ENCODE results near the gene LYL1. TPM values are rescaled to one million over a fixed set of nuclear protein-coding genes. Genes with fewer than 3 reads are reported as not detected.

LYL1 gene
- total and polyA plus RNA-seq, 2 donors (not counting 3 experiments of a cell fraction or from before 2014, with no cell fraction given) = 74.4 to 87.3 TPM

GRCh38 chr19:13095934-13096927, 6.4 kb downstream of the LYL1 start:
- POLR2A ChIA-PET = interaction anchor here (0.6 to 0.9 kb wide), 3 partner anchors 35 to 205 kb away, joined by 3 to 8 read pairs (median 3); partner anchors contain the start of gene GCDH
- H3K27me3 ChIP-seq (ENCODE audit: control insufficient read depth in 2 of 2, insufficient read depth in 2 of 2, low read length in 2 of 2) = no peaks in the 10 kb centered on the region
- H3K27ac ChIP-seq (ENCODE audit: insufficient read depth, low read depth, low read length) = no peak overlapping the region
- H3K36me3 ChIP-seq (ENCODE audit: control insufficient read depth in 2 of 2, extremely low read depth in 1 of 2, insufficient read depth in 2 of 2, low read length in 2 of 2) = peaks cover 2 to 3% of the 10 kb centered on the region in 2 experiments
- H4K20me1 ChIP-seq (replicated peaks; ENCODE audit: control insufficient read depth, extremely low read depth, insufficient read depth, low read length) = no peaks in the 10 kb centered on the region
- peaks cover 50% of the 10 kb centered on the region for H3K4me1 ChIP-seq (ENCODE audit: control insufficient read depth, extremely low read depth, insufficient read depth, low read length)
- dilution Hi-C loops (cut with MboI; ENCODE audit: extremely low pct_ligation_motif_present, low sequenced_read_pairs) = no loop called here
- DNase-seq (ENCODE audit: low read depth, low spot score) (peak; percentile 45), FAIRE-seq (no peak)
- intact Hi-C loops (cut with micrococcal nuclease) = loop anchor here (2.0 to 5.0 kb wide), 2 partner anchors 374 to 743 kb away; partner anchors contain the start of gene TNPO2
- H3K9ac ChIP-seq (replicated peaks; ENCODE audit: extremely low read depth, insufficient read depth, low read length) = no peak overlapping the region
- H3K4me2 ChIP-seq (ENCODE audit: insufficient read depth, low read length) = no peak overlapping the region
- peaks cover 18% of the 10 kb centered on the region for H3K79me2 ChIP-seq (ENCODE audit: control insufficient read depth, insufficient read depth, low read length)
- H3K9me3 ChIP-seq (replicated peaks; ENCODE audit: control insufficient read depth, insufficient read depth, low read length) = no peaks in the 10 kb centered on the region
- no peak overlapping the region for H2AFZ ChIP-seq (ENCODE audit: low read depth, low read length)
- no peaks in the 10 kb centered on the region for H3K9me1 ChIP-seq (replicated peaks; ENCODE audit: control insufficient read depth, extremely low read depth, insufficient read depth, low read length)
- no peak overlapping the region for H3K4me3 ChIP-seq (replicated peaks in 1 of 3; ENCODE audit: insufficient read depth in 1 of 3, low read depth in 1 of 3, low read length in 3 of 3)
- BruUV-seq (replicated peaks) = no TSS peak
- CTCF ChIA-PET = interaction anchor here (1.2 to 8.5 kb wide), 8 partner anchors 9 to 131 kb away, joined by 3 to 543 read pairs (median 44); partner anchors contain the start of genes IER2, NACC1 and STX10
- TF ChIP-seq GATA2 (IDR thresholded peaks at IDR 0.05; ENCODE audit: insufficient read depth, insufficient read length, low read depth, low read length) = no peak
- no peak for TF ChIP-seq JUN (IDR thresholded peaks at IDR 0.05; ENCODE audit: borderline replicate concordance, insufficient read depth, insufficient read length, low read depth)
- peak; percentile 30 for TF ChIP-seq POLR2A (IDR thresholded peaks at IDR 0.05; ENCODE audit: low read depth, low read length)
- TF ChIP-seq MAX (IDR thresholded peaks at IDR 0.05; ENCODE audit: insufficient read depth, insufficient read length) = peak; percentile 27
- no peak for TF ChIP-seq FOS (IDR thresholded peaks at IDR 0.05; ENCODE audit: borderline replicate concordance, insufficient read depth, low read length)
- TF ChIP-seq POLR2AphosphoS5 (IDR thresholded peaks at IDR 0.05; ENCODE audit: insufficient read depth, low read depth, low read length) = no peak
- TF ChIP-seq CTCF (IDR thresholded peaks at IDR 0.05; ENCODE audit: extremely low read depth in 1 of 2, insufficient read depth in 1 of 2, low read depth in 1 of 2, low read length in 2 of 2) = peak in 1 of 2 donors; percentile 55
- no peak for TF ChIP-seq MYC (IDR thresholded peaks at IDR 0.05; ENCODE audit: low read depth, low read length)
- no peak for TF ChIP-seq EZH2 (IDR thresholded peaks at IDR 0.05; ENCODE audit: borderline replicate concordance, low read depth, low read length, severe bottlenecking)

Data from endothelial cell of umbilical vein (primary cell).